ENCODE data around the gene TBC1D10A.

- TF ChIP-seq REST (IDR thresholded peaks at IDR 0.05; ENCODE audit: insufficient read depth in 1 of 2, low read depth in 2 of 2, low read length in 2 of 2) (no peak), TAF1 (IDR thresholded peaks at IDR 0.05; ENCODE audit: borderline replicate concordance, insufficient read depth, low read length) (no peak), POLR2AphosphoS5 (IDR thresholded peaks at IDR 0.05; ENCODE audit: low read depth, low read length) (no peak), FOXP2 (optimal IDR thresholded peaks at IDR 0.05; ENCODE audit: borderline replicate concordance, extremely low read depth, extremely low read length, insufficient read depth) (no peak)
These were observed 40.9 kb downstream of the TBC1D10A start for GRCh38 chr22:30285846-30286200.
